SK-N-SH (cell line): Measurements from ENCODE around the gene IQCK. TPM values are rescaled to one million over a fixed set of nuclear protein-coding genes. Genes with fewer than 3 reads are reported as not detected.

Source experiments
- CTCF ChIA-PET: fragments of 300-600, 350-600 bp; formaldehyde crosslinking; extraction: SDS; loops from one replicate; lab custom pipeline; 2021; lab: Yijun Ruan, JAX
- POLR2A ChIA-PET: fragments of 350-600 bp; sonication (Branson Sonifier 250); formaldehyde crosslinking; extraction: SDS; loops from one replicate; lab custom pipeline; 2020; ENCODE audit warnings: antibody characterized with exemption, inconsistent platforms; lab: Yijun Ruan, JAX
- DNase-seq: peaks from one replicate; pipeline ENCODE4 v3.0.0; 2012
- H2AFZ ChIP-seq: fragments of 200-600 bp; sonication (generic); 2 replicates; pipeline ENCODE4 v1.8.1; 2016; ENCODE audit warnings: antibody characterized with exemption, mild to moderate bottlenecking, low read depth
- H3F3A ChIP-seq: fragments of 200-600 bp; sonication (generic); replicated peaks from 2 replicates; pipeline ENCODE3; 2016; ENCODE audit warnings: antibody characterized with exemption, mild to moderate bottlenecking; ENCODE audit not compliant: insufficient read depth
- H3K27ac ChIP-seq, 2 experiments: fragments of 200-500 bp in 1 of 2; fragments of 200-600 bp in 1 of 2; sonication (Bioruptor generic) in 1 of 2; sonication (generic), shearing (Covaris generic) in 1 of 2; 2 replicates each; pipeline versions ENCODE4 v1.5.1 to v1.6.1; 2014 to 2016; ENCODE audit warnings: low read depth in 2 of 2, inconsistent platforms in 1 of 2, low read length in 1 of 2, mild to moderate bottlenecking in 1 of 2, mixed read lengths in 1 of 2
- H3K27me3 ChIP-seq: fragments of 200-600 bp; sonication (generic), shearing (Covaris generic); 2 replicates; pipeline ENCODE4 v1.6.1; 2016; ENCODE audit warnings: mixed run types; ENCODE audit not compliant: insufficient read depth
- H3K36me3 ChIP-seq, 2 experiments: fragments of 200-500 bp in 1 of 2; fragments of 200-600 bp in 1 of 2; sonication (Bioruptor generic) in 1 of 2; sonication (generic) in 1 of 2; replicated peaks in 1 of 2; 2 replicates each; pipeline versions ENCODE3 to v1.5.1; 2014 to 2016; ENCODE audit warnings: low read length in 1 of 2, mild to moderate bottlenecking in 1 of 2; ENCODE audit not compliant: insufficient read depth in 2 of 2, control insufficient read depth in 1 of 2
- H3K4me1 ChIP-seq, 2 experiments: fragments of 200-500 bp in 1 of 2; fragments of 200-600 bp in 1 of 2; sonication (Bioruptor generic) in 1 of 2; sonication (generic), shearing (Covaris generic) in 1 of 2; 2 replicates each; pipeline versions ENCODE4 v1.5.1 to v1.6.1; 2014 to 2016; ENCODE audit warnings: low read depth in 1 of 2, low read length in 1 of 2, mixed run types in 1 of 2; ENCODE audit not compliant: insufficient read depth in 2 of 2, control insufficient read depth in 1 of 2
- H3K4me2 ChIP-seq: fragments of 200-600 bp; sonication (generic), shearing (Covaris generic); 2 replicates; pipeline ENCODE4 v1.6.1; 2017; ENCODE audit warnings: mixed run types
- H3K4me3 ChIP-seq, 2 experiments: fragments of 200-500 bp in 1 of 2; fragments of 200-600 bp in 1 of 2; sonication (Bioruptor generic) in 1 of 2; sonication (generic), shearing (Covaris generic) in 1 of 2; 2 replicates each; pipeline versions ENCODE4 v1.5.1 to v1.8.1; 2014 to 2016; ENCODE audit warnings: low read depth in 2 of 2, inconsistent platforms in 1 of 2, low read length in 1 of 2, mild to moderate bottlenecking in 1 of 2, mixed read lengths in 1 of 2, moderate library complexity in 1 of 2
- H3K79me2 ChIP-seq: fragments of 200-600 bp; sonication (generic); 2 replicates; pipeline ENCODE4 v1.8.1; 2017; ENCODE audit warnings: mild to moderate bottlenecking; ENCODE audit not compliant: insufficient read depth
- H3K9ac ChIP-seq: fragments of 200-600 bp; sonication (generic); 2 replicates; pipeline ENCODE4 v1.6.1; 2017; ENCODE audit warnings: mixed run types
- H3K9me2 ChIP-seq: fragments of 200-600 bp; sonication (generic); 2 replicates; pipeline ENCODE4 v1.6.1; 2017; ENCODE audit warnings: mixed run types
- H3K9me3 ChIP-seq: fragments of 200-600 bp; sonication (generic); 2 replicates; pipeline ENCODE4 v1.6.1; 2017; ENCODE audit warnings: mixed run types, mild to moderate bottlenecking, moderate library complexity
- H4K20me1 ChIP-seq: fragments of 200-600 bp; sonication (generic); 2 replicates; pipeline ENCODE4 v1.6.1; 2017; ENCODE audit warnings: mild to moderate bottlenecking, mixed run types; ENCODE audit not compliant: insufficient read depth
- CTCF ChIP-seq: fragments of 200-600 bp; sonication (generic); IDR thresholded peaks from 2 replicates; pipeline ENCODE4 v1.6.1; 2017; ENCODE audit warnings: antibody characterized with exemption, mild to moderate bottlenecking, moderate library complexity
- FOSL2 ChIP-seq: IDR thresholded peaks from 2 replicates; pipeline ENCODE4 v1.4.0; 2012; ENCODE audit warnings: low read depth, mild to moderate bottlenecking, moderate library complexity, borderline replicate concordance
- FOXM1 ChIP-seq: IDR thresholded peaks from 2 replicates; pipeline ENCODE4 v1.4.0; 2012; ENCODE audit warnings: low read depth, mild to moderate bottlenecking
- GATA2 ChIP-seq: sonication (generic); formaldehyde crosslinking; IDR thresholded peaks from 2 replicates; pipeline ENCODE4 v1.5.0; 2020; ENCODE audit warnings: mild to moderate bottlenecking, missing genetic modification reagents
- MEF2A ChIP-seq: IDR thresholded peaks from 2 replicates; pipeline ENCODE4 v1.4.0; 2012; ENCODE audit warnings: low read depth, borderline replicate concordance
- NFIC ChIP-seq: IDR thresholded peaks from 2 replicates; pipeline ENCODE4 v1.4.0; 2012; ENCODE audit warnings: borderline replicate concordance
- NRF1 ChIP-seq: IDR thresholded peaks from 2 replicates; pipeline ENCODE4 v1.6.1; 2012; ENCODE audit warnings: low read depth, mild to moderate bottlenecking, low read length
- RCOR1 ChIP-seq: fragments of 150-350 bp; IDR thresholded peaks from 2 replicates; pipeline ENCODE4 v1.6.1; 2017; ENCODE audit warnings: antibody characterized with exemption, low read length
- SMC3 ChIP-seq: IDR thresholded peaks from 2 replicates; pipeline ENCODE4 v1.6.1; 2012; ENCODE audit warnings: low read depth, low read length, improper control_type of control experiment
- TEAD4 ChIP-seq: IDR thresholded peaks from 2 replicates; pipeline ENCODE4 v1.4.0; 2012; ENCODE audit warnings: mild to moderate bottlenecking, borderline replicate concordance; ENCODE audit not compliant: insufficient read depth
- USF2 ChIP-seq: fragments of 150-350 bp; IDR thresholded peaks from 2 replicates; pipeline ENCODE4 v1.6.1; 2017; ENCODE audit warnings: antibody characterized with exemption, low read length, low read depth, borderline replicate concordance
- WGBS: methylation state at CpG from one replicate; pipeline ENCODE4 v1.1.6; 2017; ENCODE audit warnings: low lambda C conversion rate; 5-methylcytosine and 5-hydroxymethylcytosine counted together
- polyA plus RNA-seq, 3 experiments: library from polyadenylated mRNA; depleted of rRNA; stranded (reverse); fragments of >200 nt; gene quantifications; 2 replicates each; pipeline ENCODE4 v1.2.3, GENCODE V29; 2012
- TF ChIP-seq, protein P1 (sequence below): IDR thresholded peaks from 2 replicates; pipeline ENCODE4 v1.4.0; 2012; ENCODE audit warnings: low read depth, borderline replicate concordance
- TF ChIP-seq, protein P2 (sequence below): fragments of 150-350 bp; IDR thresholded peaks from 2 replicates; pipeline ENCODE4 v1.6.1; 2016; ENCODE audit warnings: mild to moderate bottlenecking, low read depth, low read length

The IQCK gene
- polyA plus RNA-seq, 1 of the 3 experiments (the other 2 are of a cell fraction) = 7.3 TPM

GRCh38 chr16:19713697-19714096 lies 4.4 kb upstream of the IQCK start:
- Histone ChIP-seq H3K9me3 (no peaks in the 10 kb centered on the region), H3K79me2 (peaks cover 80% of the 10 kb centered on the region), H4K20me1 (peaks cover 30% of the 10 kb centered on the region), H3K4me2 (no peak overlapping the region), H3K4me3 (no peak overlapping the region), H3K9me2 (no peaks in the 10 kb centered on the region), H3K27me3 (no peaks in the 10 kb centered on the region), H2AFZ (no peak overlapping the region), H3F3A (no peaks in the 10 kb centered on the region), H3K27ac (no peak overlapping the region)
- POLR2A ChIA-PET = interaction anchor here (0.6 to 1.3 kb wide), 2 partner anchors 9 to 184 kb away, joined by 3 read pairs; no protein-coding TSS in a partner anchor
- CTCF ChIA-PET = interaction anchor here (1.1 kb wide), 1 partner anchor 173 kb away, joined by 5 read pairs; no protein-coding TSS in a partner anchor
- DNase-seq = no peak
- TF ChIP-seq TEAD4 = no peak
- TF ChIP-seq FOSL2 = no peak
- TF ChIP-seq, protein P1, sequence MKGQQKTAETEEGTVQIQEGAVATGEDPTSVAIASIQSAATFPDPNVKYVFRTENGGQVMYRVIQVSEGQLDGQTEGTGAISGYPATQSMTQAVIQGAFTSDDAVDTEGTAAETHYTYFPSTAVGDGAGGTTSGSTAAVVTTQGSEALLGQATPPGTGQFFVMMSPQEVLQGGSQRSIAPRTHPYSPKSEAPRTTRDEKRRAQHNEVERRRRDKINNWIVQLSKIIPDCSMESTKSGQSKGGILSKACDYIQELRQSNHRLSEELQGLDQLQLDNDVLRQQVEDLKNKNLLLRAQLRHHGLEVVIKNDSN = no peak
- no peak for TF ChIP-seq SMC3
- no peak for TF ChIP-seq NFIC
- TF ChIP-seq GATA2 (CRISPR knock-in tag) = no peak
- TF ChIP-seq, protein P2, sequence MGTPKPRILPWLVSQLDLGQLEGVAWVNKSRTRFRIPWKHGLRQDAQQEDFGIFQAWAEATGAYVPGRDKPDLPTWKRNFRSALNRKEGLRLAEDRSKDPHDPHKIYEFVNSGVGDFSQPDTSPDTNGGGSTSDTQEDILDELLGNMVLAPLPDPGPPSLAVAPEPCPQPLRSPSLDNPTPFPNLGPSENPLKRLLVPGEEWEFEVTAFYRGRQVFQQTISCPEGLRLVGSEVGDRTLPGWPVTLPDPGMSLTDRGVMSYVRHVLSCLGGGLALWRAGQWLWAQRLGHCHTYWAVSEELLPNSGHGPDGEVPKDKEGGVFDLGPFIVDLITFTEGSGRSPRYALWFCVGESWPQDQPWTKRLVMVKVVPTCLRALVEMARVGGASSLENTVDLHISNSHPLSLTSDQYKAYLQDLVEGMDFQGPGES = no peak
- TF ChIP-seq NRF1 = no peak
- TF ChIP-seq CTCF = no peak
- no peak for TF ChIP-seq RCOR1
- TF ChIP-seq MEF2A = no peak
- TF ChIP-seq FOXM1 = no peak
- no peak for TF ChIP-seq USF2
- TF ChIP-seq, all 33 proteins: peak for 0
- 85% methylated on average over 6 of the region's 6 CpGs for WGBS
- H3K9ac ChIP-seq = no peak overlapping the region
- H3K4me1 ChIP-seq = peaks cover 0 to 10% of the 10 kb centered on the region in 2 experiments; a peak in 1 of 4 replicates
- H3K36me3 ChIP-seq = peaks cover 19 to 60% of the 10 kb centered on the region in 2 experiments
